NCI-H748 treated with DMSO at 0.1 percent for 48 hours (cell line): ENCODE measurements around the gene PXDC1.
A peak's percentile ranks its signal among the peaks of the same experiment; 100 is the strongest.

Experiments
- DNase-seq: peaks from one replicate; lab custom pipeline; 2025; lab: John Stamatoyannopoulos, UW

PXDC1 gene

GRCh38 chr6:3746696-3747095 is 4.8 kb downstream of the PXDC1 start:
- no peak for DNase-seq

GRCh38 chr6:3746119-3746691 is 5.3 kb downstream of the PXDC1 start:
- no peak for DNase-seq

GRCh38 chr6:3745566-3746118 is 5.9 kb downstream of the PXDC1 start:
- DNase-seq, result no peak

- DNase-seq, result no peak
Measured at GRCh38 chr6:3744901-3745470, 6.5 kb downstream of the PXDC1 start.

- DNase-seq, result no peak
Measured at GRCh38 chr6:3744211-3744900, 7.2 kb downstream of the PXDC1 start.

- no peak for DNase-seq
Measured at GRCh38 chr6:3743541-3743940, 8.0 kb downstream of the PXDC1 start.

GRCh38 chr6:3742426-3743344 is 8.8 kb downstream of the PXDC1 start:
- peak; percentile 70 for DNase-seq

GRCh38 chr6:3742076-3742425 is 9.5 kb downstream of the PXDC1 start:
- DNase-seq, result no peak

- DNase-seq, result no peak
Measured at GRCh38 chr6:3741477-3741871, 10.0 kb downstream of the PXDC1 start.

- no peak for DNase-seq
Measured at GRCh38 chr6:3740551-3741476, 10.7 kb downstream of the PXDC1 start.

- no peak for DNase-seq
Measured at GRCh38 chr6:3739311-3739897, 12.1 kb downstream of the PXDC1 start.

- no peak for DNase-seq
Measured at GRCh38 chr6:3738381-3739131, 13.0 kb downstream of the PXDC1 start.

- DNase-seq, result no peak
Measured at GRCh38 chr6:3737831-3738210, 13.7 kb downstream of the PXDC1 start.

GRCh38 chr6:3737149-3737830 is 14.2 kb downstream of the PXDC1 start:
- DNase-seq, result no peak

- DNase-seq, result no peak
Measured at GRCh38 chr6:3735029-3735605, 16.4 kb downstream of the PXDC1 start.

GRCh38 chr6:3734023-3734422 is 17.5 kb downstream of the PXDC1 start:
- no peak for DNase-seq

GRCh38 chr6:3733321-3733925 is 18.1 kb downstream of the PXDC1 start:
- DNase-seq, result no peak

GRCh38 chr6:3732345-3733141 is 19.0 kb downstream of the PXDC1 start:
- peak; percentile 96 for DNase-seq
